HepG2 (cell line): ENCODE data around the gene KLHL18. TPM values are rescaled to one million over a fixed set of nuclear protein-coding genes. Genes with fewer than 3 reads are reported as not detected.

Source experiments
- ATAC-seq: fragments of 200-7000 bp; cut with Tn5 transposase; 3 replicates; pipeline ENCODE4 v1.9.1; 2020; ENCODE audit warnings: mild to moderate bottlenecking, moderate library complexity
- BruUV-seq: library from RNA; stranded (reverse); fragments of 400-500 nt; replicated peaks from 2 replicates; lab custom pipeline; 2021; lab: Mats Ljungman, UMichigan
- CTCF ChIA-PET: fragments of 300-600 bp; formaldehyde crosslinking; extraction: SDS; loops from one replicate; lab custom pipeline; 2021; ENCODE audit warnings: low total read pairs, inconsistent platforms, low intra/inter-chr PET ratio; lab: Yijun Ruan, JAX
- POLR2A ChIA-PET: fragments of 350-600 bp; sonication (Branson Sonifier 250); formaldehyde crosslinking; loops from one replicate; lab custom pipeline; 2020; ENCODE audit warnings: antibody characterized with exemption, inconsistent platforms; lab: Yijun Ruan, JAX
- DNase-seq: peaks from one replicate; pipeline ENCODE4 v3.0.0-alpha.2; 2015; ENCODE audit warnings: low spot score
- FAIRE-seq: peaks from 3 replicates; lab custom pipeline; 2011; peaks lifted over from hg19 to GRCh38; lab: Jason Lieb, UNC
- H2AFZ ChIP-seq: one replicate; pipeline ENCODE4 v1.6.1; 2011; ENCODE audit warnings: low read length, inconsistent platforms
- H3K27ac ChIP-seq: fragments of 300-600 bp; 3 replicates; pipeline ENCODE4 v1.8.0; 2011; ENCODE audit warnings: mixed run types, mild to moderate bottlenecking, mixed read lengths, low read length, inconsistent platforms; ENCODE audit not compliant: insufficient read depth; ENCODE audit errors: extremely low read length
- H3K27me3 ChIP-seq, 2 experiments: fragments of 200-600 bp in 1 of 2; 2 replicates in 1 of 2; 3 replicates in 1 of 2; pipeline versions ENCODE4 v1.6.0 to v1.8.0; 2011; ENCODE audit warnings: low read length in 2 of 2, mild to moderate bottlenecking in 2 of 2, moderate library complexity in 2 of 2, inconsistent platforms in 1 of 2; ENCODE audit not compliant: insufficient read depth in 2 of 2, control insufficient read depth in 1 of 2
- H3K36me3 ChIP-seq, 2 experiments: fragments of 200-600 bp in 1 of 2; replicated peaks in 1 of 2; 2 replicates in 1 of 2; 3 replicates in 1 of 2; pipeline versions ENCODE4 v1.5.1 to v1.8.0; 2011; ENCODE audit warnings: low read length in 2 of 2, inconsistent platforms in 1 of 2; ENCODE audit not compliant: insufficient read depth in 2 of 2, control insufficient read depth in 1 of 2
- H3K4me1 ChIP-seq: 2 replicates; pipeline ENCODE4 v1.5.1; 2012; ENCODE audit warnings: low read length, inconsistent platforms; ENCODE audit not compliant: insufficient read depth
- H3K4me2 ChIP-seq: 2 replicates; pipeline ENCODE4 v1.6.0; 2011; ENCODE audit warnings: low read depth, low read length, inconsistent platforms
- H3K4me3 ChIP-seq, 3 experiments: fragments of 200-600 bp in 1 of 3; sonication (generic), shearing (Covaris generic) in 1 of 3; replicated peaks in 1 of 3; 2 replicates each; pipeline ENCODE4 v1.5.1; 2011 to 2016; ENCODE audit warnings: low read length in 3 of 3, inconsistent platforms in 2 of 3, low read depth in 2 of 3, mild to moderate bottlenecking in 2 of 3, control low read depth in 1 of 3, mixed read lengths in 1 of 3; ENCODE audit not compliant: insufficient read depth in 1 of 3
- H3K79me2 ChIP-seq: one replicate; pipeline ENCODE4 v1.6.1; 2011; ENCODE audit warnings: low read length, inconsistent platforms; ENCODE audit not compliant: insufficient read depth
- H3K9ac ChIP-seq: 2 replicates; pipeline ENCODE4 v1.6.0; 2011; ENCODE audit warnings: mild to moderate bottlenecking, low read depth, low read length, inconsistent platforms; ENCODE audit not compliant: insufficient read depth
- H3K9me3 ChIP-seq: 2 replicates; pipeline ENCODE4 v1.5.1; 2012; ENCODE audit warnings: mild to moderate bottlenecking, low read length
- H4K20me1 ChIP-seq: 2 replicates; pipeline ENCODE4 v1.6.0; 2011; ENCODE audit warnings: inconsistent platforms, mild to moderate bottlenecking, low read length, moderate library complexity; ENCODE audit not compliant: insufficient read depth
- AKAP8 ChIP-seq: sonication (generic); formaldehyde crosslinking; IDR thresholded peaks from 2 replicates; pipeline ENCODE4 v1.5.1; 2020; ENCODE audit warnings: mild to moderate bottlenecking, missing genetic modification reagents
- ARID3A ChIP-seq: IDR thresholded peaks from 2 replicates; pipeline ENCODE4 v1.6.1; 2012; ENCODE audit warnings: low read depth, low read length, improper control_type of control experiment
- ARNT2 ChIP-seq: sonication (generic); formaldehyde crosslinking; IDR thresholded peaks from 2 replicates; pipeline ENCODE4 v1.8.0; 2022; ENCODE audit warnings: mild to moderate bottlenecking, low read depth, missing genetic modification reagents, moderate library complexity
- ATM ChIP-seq: fragments of 450-650 bp; IDR thresholded peaks from 2 replicates; pipeline ENCODE4 v1.7.1; 2017; ENCODE audit warnings: mild to moderate bottlenecking, borderline replicate concordance
- DPF2 ChIP-seq: sonication (generic); formaldehyde crosslinking; IDR thresholded peaks from 2 replicates; pipeline ENCODE4 v1.4.0; 2020; ENCODE audit warnings: mild to moderate bottlenecking, low read depth, missing genetic modification reagents, borderline replicate concordance
- RFXANK ChIP-seq: IDR thresholded peaks from 2 replicates; pipeline ENCODE4 v1.6.1; 2016
- SAP130 ChIP-seq: IDR thresholded peaks from 2 replicates; pipeline ENCODE4 v1.6.1; 2016; ENCODE audit warnings: low read depth
- TEAD2 ChIP-seq: sonication (generic); formaldehyde crosslinking; IDR thresholded peaks from 2 replicates; pipeline ENCODE4 v1.9.0; 2021; ENCODE audit warnings: missing genetic modification reagents
- XRCC5 ChIP-seq: fragments of 200-400 bp; formaldehyde crosslinking; optimal IDR thresholded peaks from 2 replicates; pipeline ENCODE3; 2017; ENCODE audit warnings: mild to moderate bottlenecking, low read length
- YY1 ChIP-seq: IDR thresholded peaks from 2 replicates; pipeline ENCODE4 v1.6.1; 2011; ENCODE audit warnings: low read length, low read depth, moderate library complexity, mild to moderate bottlenecking; ENCODE audit not compliant: insufficient read depth, insufficient replicate concordance
- ZBTB3 ChIP-seq: sonication (generic); formaldehyde crosslinking; IDR thresholded peaks from 2 replicates; pipeline ENCODE4 v1.4.0; 2020; ENCODE audit warnings: low read depth, mild to moderate bottlenecking, moderate library complexity, missing genetic modification reagents, borderline replicate concordance
- ZMAT3 ChIP-seq: sonication (generic); formaldehyde crosslinking; conservative IDR thresholded peaks from 2 replicates; pipeline ENCODE4 v1.7.0; 2021; ENCODE audit warnings: missing genetic modification reagents
- ZNF207 ChIP-seq: fragments of 450-650 bp; IDR thresholded peaks from 2 replicates; pipeline ENCODE4 v1.6.1; 2016; ENCODE audit warnings: antibody characterized with exemption, borderline replicate concordance
- ZNF382 ChIP-seq: sonication (generic); formaldehyde crosslinking; IDR thresholded peaks from 2 replicates; pipeline ENCODE4 v1.5.0; 2020; ENCODE audit warnings: missing genetic modification reagents, mild to moderate bottlenecking, borderline replicate concordance
- ZNF530 ChIP-seq: sonication (generic); formaldehyde crosslinking; IDR thresholded peaks from 2 replicates; pipeline ENCODE4 v1.5.0; 2020; ENCODE audit warnings: low read depth, mild to moderate bottlenecking, missing genetic modification reagents
- ZNF879 ChIP-seq: sonication (generic); formaldehyde crosslinking; IDR thresholded peaks from 2 replicates; pipeline ENCODE4 v1.8.1; 2023; ENCODE audit warnings: missing genetic modification reagents
- WGBS: methylation state at CpG from one replicate; pipeline ENCODE4 v1.1.6; 2017; ENCODE audit warnings: low lambda C conversion rate; 5-methylcytosine and 5-hydroxymethylcytosine counted together
- in situ Hi-C: cut with HindIII; loops from 2 replicates; pipeline ENCODE4 v1.10.0; 2017; ENCODE audit warnings: low pct_unique_long_range_greater_than_20kb; ENCODE audit not compliant: extremely low pct_ligation_motif_present
- intact Hi-C: fragments of 100-400 bp; cut with micrococcal nuclease; formaldehyde crosslinking; loops from one replicate; pipeline ENCODE4 v1.10.0; 2022; ENCODE audit not compliant: unreplicated experiment
- polyA plus RNA-seq, 8 experiments: library from polyadenylated mRNA; depleted of rRNA in 3 of 8; stranded (reverse) in 7 of 8; unstranded in 1 of 8; fragments of >200 nt; fragmentation: Illumina TruSeq in 4 of 8; extraction: Trizol in 4 of 8; gene quantifications; 2 replicates each; pipeline versions ENCODE4 v1.2.1 to v1.2.3, GENCODE V29; 2011 to 2016; ENCODE audit warnings: low read depth in 4 of 8, missing spikeins in 1 of 8, mixed read lengths in 1 of 8; ENCODE audit not compliant: insufficient read depth in 1 of 8
- total RNA-seq, 5 experiments: library from RNA; depleted of rRNA; stranded (reverse); fragments of >200 nt; fragmentation: Illumina TruSeq; extraction: Trizol; gene quantifications; 2 replicates each; pipeline ENCODE4 v1.2.3, GENCODE V29; 2016; ENCODE audit warnings: low read depth in 1 of 5

KLHL18 gene
- total and polyA plus RNA-seq, 2 of the 13 experiments (the other 11 are each of a cell fraction or from before 2014, with no cell fraction given) = 17.5 to 18.8 TPM

- FAIRE-seq (no peak), DNase-seq (no peak)
- POLR2A ChIA-PET = no interaction called here
Measured at GRCh38 chr3:47333907-47334306, 51.2 kb downstream of the KLHL18 start.

More at GRCh38 chr3:47333907-47334306, 51.2 kb downstream of the KLHL18 start:
- H3K4me1 ChIP-seq = no peaks in the 10 kb centered on the region
- in situ Hi-C loops (no loop called here), intact Hi-C loops (no loop called here)
- peaks cover 18 to 76% of the 10 kb centered on the region in 2 experiments; a peak in 4 of 5 replicates for H3K36me3 ChIP-seq
- CTCF ChIA-PET = no interaction called here
- no peak overlapping the region for H3K27ac ChIP-seq
- BruUV-seq = no TSS peak
- no peak overlapping the region for H2AFZ ChIP-seq
- H3K9me3 ChIP-seq = no peaks in the 10 kb centered on the region
- no peak for ATAC-seq
- H3K4me2 ChIP-seq = no peak overlapping the region
- no peak overlapping the region for H3K9ac ChIP-seq
- H3K27me3 ChIP-seq = no peaks in the 10 kb centered on the region
- TF ChIP-seq ZNF879 (CRISPR knock-in tag) (no peak), DPF2 (CRISPR knock-in tag) (no peak), ATM (no peak), ARNT2 (no peak), ARID3A (no peak), RFXANK (CRISPR knock-in tag) (no peak), AKAP8 (CRISPR knock-in tag) (no peak), YY1 (no peak), ZMAT3 (CRISPR knock-in tag) (no peak), ZNF382 (no peak), TEAD2 (CRISPR knock-in tag) (no peak), ZBTB3 (CRISPR knock-in tag) (no peak), ZNF530 (CRISPR knock-in tag) (no peak), SAP130 (CRISPR knock-in tag) (no peak), ZNF207 (no peak), XRCC5 (no peak)
- no peaks in the 10 kb centered on the region for H4K20me1 ChIP-seq
- WGBS = 68% methylated on average over 3 of the region's 3 CpGs
- H3K4me3 ChIP-seq = no peak overlapping the region
- H3K79me2 ChIP-seq = no peaks in the 10 kb centered on the region
